Keratinocyte (primary cell): ENCODE measurements around the gene HDAC1. TPM values are rescaled to one million over a fixed set of nuclear protein-coding genes. Genes with fewer than 3 reads are reported as not detected.
A peak's percentile ranks its signal among the peaks of the same experiment; 100 is the strongest.

Experiments used
- DNase-seq: peaks from one replicate; pipeline ENCODE4 v3.0.0-alpha.2; 2011; ENCODE audit warnings: low read depth, missing footprints, low spot score
- FAIRE-seq: peaks from 2 replicates; lab custom pipeline; 2011; peaks lifted over from hg19 to GRCh38; lab: Jason Lieb, UNC
- H2AFZ ChIP-seq: 2 replicates; pipeline ENCODE4 v1.6.0; 2012; ENCODE audit warnings: low read length, control low read depth, inconsistent platforms; ENCODE audit not compliant: control insufficient read depth
- H3K27ac ChIP-seq: 2 replicates; pipeline ENCODE4 v1.5.1; 2011; ENCODE audit warnings: low read length; ENCODE audit not compliant: control insufficient read depth, insufficient read depth
- H3K27me3 ChIP-seq: 3 replicates; pipeline ENCODE4 v1.6.0; 2011; ENCODE audit warnings: low read length; ENCODE audit not compliant: control insufficient read depth, insufficient read depth; ENCODE audit errors: extremely low read depth
- H3K36me3 ChIP-seq, 2 experiments: 2 replicates in 1 of 2; 3 replicates in 1 of 2; pipeline ENCODE4 v1.5.1; 2011; ENCODE audit warnings: low read length in 2 of 2, mild to moderate bottlenecking in 1 of 2; ENCODE audit not compliant: control insufficient read depth in 2 of 2, insufficient read depth in 2 of 2; ENCODE audit errors: extremely low read depth in 1 of 2
- H3K4me1 ChIP-seq: 3 replicates; pipeline ENCODE4 v1.5.1; 2011; ENCODE audit warnings: low read length; ENCODE audit not compliant: control insufficient read depth, insufficient read depth; ENCODE audit errors: extremely low read depth
- H3K4me2 ChIP-seq: 3 replicates; pipeline ENCODE4 v1.6.0; 2011; ENCODE audit warnings: low read depth, low read length; ENCODE audit not compliant: control insufficient read depth, insufficient read depth; ENCODE audit errors: extremely low read depth
- H3K4me3 ChIP-seq, 3 experiments: fragments of 200-600 bp in 1 of 3; sonication (generic) in 1 of 3; 2 replicates in 2 of 3; 3 replicates in 1 of 3; pipeline ENCODE4 v1.5.1; 2011 to 2016; ENCODE audit warnings: low read length in 3 of 3, mild to moderate bottlenecking in 3 of 3, control low read depth in 2 of 3, inconsistent platforms in 1 of 3, low read depth in 1 of 3, mixed read lengths in 1 of 3, mixed run types in 1 of 3, moderate library complexity in 1 of 3; ENCODE audit not compliant: control insufficient read depth in 2 of 3, insufficient read depth in 2 of 3; ENCODE audit errors: extremely low read depth in 1 of 3
- H3K79me2 ChIP-seq: 2 replicates; pipeline ENCODE4 v1.6.0; 2012; ENCODE audit warnings: low read length; ENCODE audit not compliant: control insufficient read depth, insufficient read depth
- H3K9ac ChIP-seq: 3 replicates; pipeline ENCODE4 v1.6.0; 2011; ENCODE audit warnings: low read length; ENCODE audit not compliant: control insufficient read depth, insufficient read depth; ENCODE audit errors: extremely low read depth
- H3K9me1 ChIP-seq: 3 replicates; pipeline ENCODE4 v1.6.0; 2011; ENCODE audit warnings: low read length; ENCODE audit not compliant: control insufficient read depth, insufficient read depth; ENCODE audit errors: extremely low read depth
- H3K9me3 ChIP-seq: 2 replicates; pipeline ENCODE4 v1.5.1; 2012; ENCODE audit warnings: low read depth, low read length; ENCODE audit not compliant: control insufficient read depth
- H4K20me1 ChIP-seq: 3 replicates; pipeline ENCODE4 v1.6.0; 2011; ENCODE audit warnings: low read length; ENCODE audit not compliant: control insufficient read depth, insufficient read depth; ENCODE audit errors: extremely low read depth
- EZH2 ChIP-seq: IDR thresholded peaks from one replicate; pipeline ENCODE4 v1.6.1; 2012; ENCODE audit warnings: inconsistent platforms, mild to moderate bottlenecking, low read length, moderate library complexity
- dilution Hi-C: fragments of 300-500 bp; cut with MboI; formaldehyde crosslinking; loops from one replicate; pipeline ENCODE4 v1.7.0; 2020; ENCODE audit warnings: low sequenced_read_pairs; ENCODE audit not compliant: extremely low pct_ligation_motif_present
- polyA plus RNA-seq, 5 experiments: library from polyadenylated mRNA; depleted of rRNA in 3 of 5; stranded (reverse) in 3 of 5; stranded (forward) in 1 of 5; unstranded in 1 of 5; fragments of >200 nt; gene quantifications; 1 replicate in 1 of 5; 2 replicates in 3 of 5; 3 replicates in 1 of 5; pipeline versions ENCODE4 v1.2.1 to v1.2.3, GENCODE V29; 2011 to 2012; ENCODE audit warnings: missing spikeins in 2 of 5, low read depth in 1 of 5, low replicate concordance in 1 of 5
- TF ChIP-seq, protein P1 (sequence below), 3 experiments: IDR thresholded peaks in 1 of 3; conservative IDR thresholded peaks in 1 of 3; optimal IDR thresholded peaks in 1 of 3; 2 replicates in 2 of 3; 3 replicates in 1 of 3; pipeline versions ENCODE3 to v1.5.1; 2011; ENCODE audit warnings: low read length in 3 of 3, mild to moderate bottlenecking in 3 of 3, moderate library complexity in 2 of 3, control low read depth in 1 of 3, inconsistent platforms in 1 of 3; ENCODE audit not compliant: insufficient read depth in 2 of 3; ENCODE audit errors: extremely low read depth in 1 of 3

Gene HDAC1
- polyA plus RNA-seq, 1 donor (not counting 4 experiments of a cell fraction or from before 2014, with no cell fraction given), result 198 TPM

DNA sequence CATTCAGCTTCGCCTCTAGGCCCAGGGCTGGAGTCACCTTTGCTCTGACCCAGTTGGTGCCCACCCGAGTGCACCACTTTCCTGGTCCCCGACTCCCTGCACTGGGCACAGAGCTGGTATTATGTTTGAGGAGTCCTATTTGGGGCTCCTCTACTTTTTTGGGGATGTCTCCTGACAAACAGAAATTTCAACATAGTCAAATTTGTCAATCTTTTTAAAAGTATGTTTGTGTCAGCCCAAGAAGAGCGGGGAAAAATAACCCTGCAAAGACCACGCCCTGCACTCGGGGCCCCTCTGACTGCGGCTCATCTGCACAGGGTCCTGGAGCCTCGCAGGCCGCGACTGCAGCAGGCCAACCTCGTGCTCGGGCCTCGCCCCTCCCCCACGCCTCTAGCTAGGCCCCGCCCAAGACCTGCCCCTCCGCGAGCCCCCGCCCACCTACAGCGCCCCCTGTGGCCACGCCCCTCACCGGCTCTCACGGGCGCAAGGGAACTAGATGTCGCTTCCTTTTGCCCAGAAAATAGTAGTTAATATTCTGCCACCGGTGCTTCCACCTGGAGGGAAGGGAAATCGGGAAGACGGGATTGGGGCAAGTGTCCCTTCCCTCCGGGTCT, 59.0 kb downstream of the HDAC1 start:
- no peak overlapping the region for H3K4me2 ChIP-seq
- peaks cover 21% of the 10 kb centered on the region for H3K4me1 ChIP-seq
- TF ChIP-seq, protein P1, sequence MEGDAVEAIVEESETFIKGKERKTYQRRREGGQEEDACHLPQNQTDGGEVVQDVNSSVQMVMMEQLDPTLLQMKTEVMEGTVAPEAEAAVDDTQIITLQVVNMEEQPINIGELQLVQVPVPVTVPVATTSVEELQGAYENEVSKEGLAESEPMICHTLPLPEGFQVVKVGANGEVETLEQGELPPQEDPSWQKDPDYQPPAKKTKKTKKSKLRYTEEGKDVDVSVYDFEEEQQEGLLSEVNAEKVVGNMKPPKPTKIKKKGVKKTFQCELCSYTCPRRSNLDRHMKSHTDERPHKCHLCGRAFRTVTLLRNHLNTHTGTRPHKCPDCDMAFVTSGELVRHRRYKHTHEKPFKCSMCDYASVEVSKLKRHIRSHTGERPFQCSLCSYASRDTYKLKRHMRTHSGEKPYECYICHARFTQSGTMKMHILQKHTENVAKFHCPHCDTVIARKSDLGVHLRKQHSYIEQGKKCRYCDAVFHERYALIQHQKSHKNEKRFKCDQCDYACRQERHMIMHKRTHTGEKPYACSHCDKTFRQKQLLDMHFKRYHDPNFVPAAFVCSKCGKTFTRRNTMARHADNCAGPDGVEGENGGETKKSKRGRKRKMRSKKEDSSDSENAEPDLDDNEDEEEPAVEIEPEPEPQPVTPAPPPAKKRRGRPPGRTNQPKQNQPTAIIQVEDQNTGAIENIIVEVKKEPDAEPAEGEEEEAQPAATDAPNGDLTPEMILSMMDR (optimal IDR thresholded peaks at IDR 0.05 in 1 of 3, IDR thresholded peaks at IDR 0.05 in 1 of 3, conservative IDR thresholded peaks at IDR 0.05 in 1 of 3; ENCODE audit: extremely low read depth in 1 of 3, insufficient read depth in 2 of 3, low read length in 3 of 3), result peak; percentile 26 to 58 (median 46)
- no peak for TF ChIP-seq EZH2
- no peaks in the 10 kb centered on the region for H3K9me1 ChIP-seq
- H3K9me3 ChIP-seq, result no peaks in the 10 kb centered on the region
- no peak for DNase-seq
- peaks cover 0 to 4% of the 10 kb centered on the region in 2 experiments for H3K36me3 ChIP-seq
- H2AFZ ChIP-seq, result peak overlapping the region; percentile 88
- H3K9ac ChIP-seq, result peak overlapping the region; percentile 84
- peaks cover 7% of the 10 kb centered on the region for H3K27me3 ChIP-seq
- no peak for FAIRE-seq
- dilution Hi-C loops, result no loop called here
- no peaks in the 10 kb centered on the region for H4K20me1 ChIP-seq
- peak overlapping the region; percentile 41 to 61 (median 60) for H3K4me3 ChIP-seq
- no peak overlapping the region for H3K27ac ChIP-seq
- H3K79me2 ChIP-seq, result no peaks in the 10 kb centered on the region

DNA sequence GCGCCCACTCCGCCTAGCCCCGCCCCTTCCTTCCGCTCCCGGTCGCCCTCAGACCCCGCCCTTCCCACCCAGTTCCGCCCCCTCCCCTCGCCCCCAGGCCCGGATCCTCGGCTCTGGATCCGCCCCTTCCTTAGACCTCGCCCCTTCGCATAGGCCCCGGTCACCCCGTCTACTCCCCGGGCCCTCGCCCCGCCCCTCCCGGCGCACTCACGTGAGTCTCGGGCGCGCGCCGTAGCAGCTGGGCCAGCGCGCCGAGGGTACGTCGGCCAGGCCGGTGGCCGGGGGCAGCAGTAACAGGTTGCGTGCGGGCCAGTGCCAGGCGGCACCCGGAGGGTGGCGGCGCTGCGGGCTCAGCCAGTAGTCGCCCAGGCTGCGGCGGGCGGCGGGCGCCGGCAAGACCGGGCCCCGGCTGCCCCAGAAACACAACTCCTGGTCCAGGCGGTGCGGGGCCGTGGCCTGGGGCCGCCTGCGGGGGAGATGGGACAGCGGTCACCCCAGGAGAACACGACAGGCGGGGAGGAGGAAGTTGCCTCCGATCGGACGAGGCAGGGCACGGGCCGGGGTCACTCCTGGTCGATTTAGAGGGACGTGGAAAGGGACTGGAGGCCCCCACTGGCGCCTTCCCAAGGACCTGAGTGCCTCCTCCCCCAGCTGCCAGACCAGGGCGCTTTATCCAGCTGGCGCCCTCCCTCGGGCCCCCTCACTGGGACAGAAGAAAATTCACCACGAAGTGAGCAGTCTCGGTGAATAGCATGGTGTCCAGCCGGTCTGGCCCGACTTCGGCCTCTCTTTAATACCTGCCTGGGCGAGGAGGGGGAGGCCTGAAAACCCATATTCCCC, 59.7 kb downstream of the HDAC1 start:
- Histone ChIP-seq H3K79me2 (no peaks in the 10 kb centered on the region), H3K27ac (peak overlapping the region; percentile 54), H3K27me3 (peaks cover 1% of the 10 kb centered on the region), H3K36me3 (peaks cover 0 to 4% of the 10 kb centered on the region in 2 experiments), H3K4me1 (peaks cover 21% of the 10 kb centered on the region), H4K20me1 (no peaks in the 10 kb centered on the region), H3K9ac (peak overlapping the region; percentile 84), H3K4me2 (peak overlapping the region; percentile 93), H2AFZ (peak overlapping the region; percentile 88), H3K9me3 (no peaks in the 10 kb centered on the region), H3K4me3 (peak overlapping the region; percentile 41 to 76 (median 60)), H3K9me1 (no peaks in the 10 kb centered on the region)
- peak; percentile 65 for DNase-seq
- dilution Hi-C loops, result no loop called here
- TF ChIP-seq, protein P1 (optimal IDR thresholded peaks at IDR 0.05 in 1 of 3, IDR thresholded peaks at IDR 0.05 in 1 of 3, conservative IDR thresholded peaks at IDR 0.05 in 1 of 3; ENCODE audit: extremely low read depth in 1 of 3, insufficient read depth in 2 of 3, low read length in 3 of 3), result peak in 1 of 3 experiments; percentile 6
- TF ChIP-seq EZH2, result no peak
- FAIRE-seq, result no peak
